Glomerular visceral epithelial cell (primary cell): ENCODE results near the gene OR1B1.
"Not testable (repeated sequence)": the region's sequence is repeated elsewhere in the genome, so short reads cannot be mapped to it uniquely, and the experiment has no call there.

Experiments used
- DNase-seq: peaks from one replicate; pipeline ENCODE4 v3.0.0-alpha.2; 2016; ENCODE audit errors: extremely low spot score

Gene OR1B1

DNA sequence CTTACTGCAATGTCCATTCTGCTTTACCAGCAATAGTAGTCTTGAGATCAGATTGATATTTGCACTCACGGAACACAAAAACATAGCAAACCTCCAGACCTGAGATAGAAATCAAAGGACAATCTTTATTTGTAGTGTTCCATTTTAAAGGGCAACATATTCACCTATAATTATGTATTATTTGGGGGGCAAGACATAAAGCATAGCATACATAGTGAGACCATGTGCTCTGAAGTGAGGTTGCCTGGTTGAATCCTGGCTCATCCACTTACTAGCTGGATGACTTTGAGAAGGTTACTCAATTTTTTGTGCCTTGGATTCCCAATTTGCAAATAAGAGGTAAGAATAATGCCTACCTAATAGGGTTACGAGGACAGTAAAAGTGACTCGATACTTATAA, at the start of gene OR1B1:
TSS of gene OR1B1 (minus strand) at position 101 of the 400 bp plus-strand sequence.
- no peak for DNase-seq

DNA sequence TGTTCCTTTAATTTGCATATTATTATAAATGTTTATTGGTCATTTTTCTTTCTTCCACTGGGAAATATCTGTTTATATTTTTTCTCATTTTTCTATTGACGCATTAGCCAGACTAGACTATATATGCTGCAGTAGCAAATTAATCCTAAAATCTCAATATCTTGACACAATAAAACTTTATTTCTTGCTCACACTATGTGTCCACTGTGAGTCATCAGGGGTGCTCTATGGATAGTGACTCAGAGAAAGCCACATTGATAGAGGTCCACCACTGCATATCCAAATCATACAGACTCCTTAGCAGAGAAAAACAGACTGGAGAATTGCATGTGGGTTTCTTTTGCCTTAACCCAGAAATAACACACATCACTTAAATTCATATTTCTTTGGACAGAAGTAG, 38.3 kb upstream of the OR1B1 start:
- DNase-seq = no peak

DNA sequence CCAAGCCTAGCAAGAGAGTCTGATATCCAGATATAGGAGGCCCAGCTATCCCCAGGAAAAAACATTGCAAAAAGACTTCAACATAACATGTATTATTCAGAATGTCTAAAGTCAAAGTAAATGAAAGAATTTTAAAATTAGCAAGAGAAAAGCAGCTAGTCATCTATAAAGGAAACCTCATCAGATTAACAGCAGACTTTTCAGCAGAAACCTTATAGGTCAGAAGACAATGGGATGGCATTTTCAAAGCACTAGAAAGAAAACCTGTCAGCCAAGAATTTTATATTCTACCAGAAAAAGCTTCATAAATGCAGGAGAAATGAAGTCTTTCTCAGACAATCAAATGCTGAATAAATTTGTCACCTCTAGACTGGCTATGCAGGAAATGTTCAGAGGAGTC, 27.4 kb upstream of the OR1B1 start:
- DNase-seq = no peak

DNA sequence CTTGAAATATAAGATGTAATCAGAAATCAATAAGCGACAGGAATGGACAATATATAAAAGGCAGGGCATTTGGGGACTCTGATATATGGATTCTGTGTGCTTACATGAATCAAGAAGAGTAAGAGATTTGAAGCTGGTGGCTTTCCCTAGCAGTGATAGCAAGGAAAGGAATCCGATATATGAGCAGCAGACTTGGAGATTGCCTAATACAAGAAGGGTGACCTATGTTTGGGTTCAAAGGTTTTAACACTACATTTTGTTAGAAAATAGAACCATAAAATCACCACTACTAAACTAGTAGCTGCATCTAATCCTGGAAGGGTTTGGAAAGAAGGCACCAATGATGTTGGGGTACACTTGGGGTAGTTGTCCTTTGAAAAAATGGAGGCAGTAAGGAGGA, 15.1 kb upstream of the OR1B1 start:
- no peak for DNase-seq

DNA sequence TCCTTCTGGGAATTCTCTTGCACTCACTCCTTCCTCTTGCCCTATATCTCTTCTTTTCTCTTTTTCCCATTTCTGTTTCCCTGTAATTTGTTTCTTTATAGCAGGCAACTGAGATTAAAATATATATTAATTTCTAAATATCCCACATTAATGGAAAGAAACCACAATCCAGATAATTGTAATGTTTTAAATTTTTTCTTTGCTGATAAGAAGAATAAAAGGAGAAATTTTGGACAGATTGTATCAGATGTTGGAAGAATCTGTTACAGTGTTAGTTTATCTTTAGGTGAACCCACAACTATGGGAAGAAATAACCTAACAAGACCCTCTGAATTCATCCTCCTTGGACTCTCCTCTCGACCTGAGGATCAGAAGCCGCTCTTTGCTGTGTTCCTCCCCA, 4.0 kb upstream of the OR1B1 start, which contains the start of gene OR1L1:
TSS of gene OR1L1 (plus strand) at position 301 of the 400 bp plus-strand sequence. CDS start at position 301, 0 bp downstream.
- no peak for DNase-seq

DNA sequence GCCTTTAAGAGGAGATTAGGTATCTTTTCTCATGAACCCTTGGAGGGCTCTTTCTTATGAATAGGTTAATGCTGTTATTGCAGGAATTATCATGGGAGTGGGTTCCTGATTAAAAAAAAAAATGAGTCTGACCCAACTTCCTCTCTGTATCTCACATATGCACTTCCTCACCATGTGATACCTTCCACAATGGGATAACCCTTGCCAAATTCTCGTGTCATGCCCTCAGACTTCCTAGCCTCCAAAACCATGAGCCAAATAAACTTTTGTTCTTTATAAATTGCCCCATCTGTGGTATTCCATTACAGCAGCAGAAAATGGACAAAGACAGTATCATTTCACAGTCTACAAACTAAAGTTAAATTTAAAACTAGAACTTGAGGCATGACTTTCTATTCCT, 1.0 kb downstream of the OR1B1 start:
- DNase-seq = no peak

DNA sequence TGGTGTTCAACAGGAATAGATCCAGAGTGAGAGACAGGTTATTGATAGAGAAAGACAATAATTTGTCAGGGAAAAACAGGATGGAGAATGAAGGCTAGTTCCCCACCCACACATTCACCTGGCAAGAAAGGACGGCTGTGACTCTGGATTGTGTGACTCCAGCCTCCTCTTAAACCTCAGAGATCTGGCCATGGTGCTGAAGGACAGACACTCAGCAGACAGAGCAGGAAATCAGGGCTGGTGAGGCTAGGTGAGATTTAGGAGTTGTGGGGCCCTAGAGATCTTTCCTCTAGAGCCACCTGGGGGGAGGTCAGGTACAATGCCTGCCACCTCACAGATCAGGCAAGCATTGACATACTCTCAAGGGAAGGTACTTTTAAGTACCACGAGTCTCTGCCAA, 15.2 kb downstream of the OR1B1 start:
- DNase-seq = no peak

DNA sequence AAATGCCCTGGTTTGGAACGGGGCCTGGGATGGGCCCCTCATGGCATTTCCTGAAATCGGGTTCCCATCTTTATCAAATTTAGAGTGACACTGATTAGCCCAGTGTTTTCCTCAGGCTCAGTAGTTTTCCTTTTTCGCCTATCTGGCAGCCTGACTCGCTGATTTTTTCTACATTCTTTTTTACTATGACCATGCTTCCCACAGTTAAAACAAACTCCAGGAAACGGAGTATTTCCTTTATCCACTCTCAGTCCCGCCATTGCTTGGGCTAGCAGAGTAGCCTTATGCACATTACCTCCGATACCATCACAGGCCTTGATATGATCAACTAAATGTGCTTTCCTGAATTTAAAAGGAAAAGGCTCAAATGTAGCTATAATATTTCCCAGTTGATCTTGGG, 37.4 kb downstream of the OR1B1 start:
- DNase-seq = no peak

DNA sequence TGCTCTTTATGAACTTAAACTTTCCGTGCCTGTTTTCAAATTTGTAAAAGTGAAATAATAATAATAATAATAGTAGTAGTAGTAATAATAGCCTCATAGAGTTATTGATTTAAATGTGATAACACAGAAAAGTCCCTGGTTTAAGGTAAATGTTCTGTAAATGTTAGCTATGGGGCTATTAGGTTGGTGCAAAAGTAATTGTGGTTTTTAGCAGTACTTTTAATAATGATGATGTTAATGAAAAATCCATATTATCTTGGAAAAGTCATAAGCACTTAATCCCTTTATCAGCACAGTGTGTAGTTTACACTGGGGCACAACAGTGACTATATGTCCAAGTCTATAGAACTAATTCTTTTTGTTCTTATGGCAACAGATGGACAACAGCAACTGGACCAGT, 43.1 kb downstream of the OR1B1 start, which contains the start of gene OR1Q1:
TSS of gene OR1Q1 (plus strand) at position 377 of the 400 bp plus-strand sequence. CDS start at position 377, 0 bp downstream.
- no peak for DNase-seq

DNA sequence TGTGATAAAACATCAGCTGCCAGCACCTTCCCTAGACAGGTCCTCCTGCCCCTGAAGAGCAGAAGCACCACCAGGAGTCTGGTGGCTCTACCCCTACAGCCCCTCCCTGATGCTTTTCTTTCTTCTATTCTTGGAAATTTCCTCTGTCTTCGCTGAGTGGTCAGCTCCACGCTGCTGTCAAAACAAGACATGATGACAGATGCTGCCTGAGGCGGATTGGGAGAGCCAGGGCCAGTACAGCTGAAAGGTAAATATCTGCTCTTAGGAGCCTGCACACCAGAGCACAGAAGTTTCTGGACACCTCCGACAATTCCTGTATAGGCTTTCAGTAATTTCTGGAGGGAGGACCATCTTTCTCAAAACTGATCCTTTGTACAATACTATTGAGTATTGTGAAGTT, 47.6 kb downstream of the OR1B1 start:
- DNase-seq = no peak

DNA sequence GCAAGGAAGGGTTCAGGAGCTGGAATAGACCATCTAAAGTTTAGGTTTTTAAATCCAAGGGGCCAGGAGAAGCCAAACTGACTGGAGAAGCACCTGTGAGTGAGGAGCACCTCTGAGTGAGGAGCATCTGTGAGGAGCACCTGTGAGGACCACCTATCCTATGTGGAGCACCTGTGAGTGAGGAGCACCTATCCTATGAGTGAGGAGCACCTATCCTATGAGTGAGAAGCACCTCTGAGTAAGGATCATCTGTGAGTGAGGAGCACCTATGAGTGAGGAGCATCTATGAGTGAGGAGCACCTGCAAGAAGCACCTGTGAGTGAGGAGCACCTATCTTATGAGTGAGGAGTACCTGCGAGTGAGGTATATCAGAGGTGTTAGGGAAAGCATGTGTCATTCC, 50.8 kb downstream of the OR1B1 start:
- DNase-seq = no peak

DNA sequence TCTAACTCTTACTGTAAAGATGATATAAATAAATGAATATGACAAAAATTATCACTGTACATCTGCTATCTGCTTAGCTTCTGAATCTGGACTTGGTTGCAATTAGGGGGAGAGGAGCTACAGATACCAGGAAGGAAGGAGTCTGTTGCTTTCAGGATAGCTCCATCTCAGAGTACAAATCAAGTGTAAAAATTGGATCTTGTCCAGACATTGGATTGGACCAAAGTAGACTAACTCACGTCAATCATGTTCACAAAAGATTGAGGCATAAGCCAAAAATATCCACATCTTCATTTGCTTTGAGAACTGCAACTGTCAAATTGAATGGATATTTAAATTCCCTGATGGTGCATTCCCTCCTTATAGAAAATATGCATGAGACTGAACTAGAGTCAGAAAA, 51.7 kb downstream of the OR1B1 start:
- no peak for DNase-seq

DNA sequence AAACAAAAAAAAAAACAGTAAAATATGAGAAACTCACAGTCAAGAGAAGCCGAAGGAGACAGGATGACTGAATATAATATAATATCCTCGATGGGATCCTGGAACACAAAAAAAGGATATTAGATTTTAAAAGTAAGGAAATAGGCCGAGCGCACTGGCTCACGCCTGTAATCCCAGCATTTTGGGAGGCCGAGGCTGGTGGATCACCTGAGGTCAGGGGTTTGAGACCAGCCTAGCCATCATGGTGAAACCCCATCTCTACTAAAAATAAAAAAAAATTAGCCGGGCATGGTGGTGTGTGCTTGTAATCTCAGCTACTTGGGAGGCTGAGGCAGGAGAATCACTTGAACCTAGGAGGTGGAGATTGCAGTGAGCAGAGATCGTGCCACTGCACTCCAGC, 74.1 kb downstream of the OR1B1 start, which contains the start of gene OR1L8:
TSS of gene OR1L8 (minus strand) at position 101 of the 400 bp plus-strand sequence. CDS start 14,907 bp downstream, outside the sequence.
- not testable (repeated sequence) for DNase-seq

DNA sequence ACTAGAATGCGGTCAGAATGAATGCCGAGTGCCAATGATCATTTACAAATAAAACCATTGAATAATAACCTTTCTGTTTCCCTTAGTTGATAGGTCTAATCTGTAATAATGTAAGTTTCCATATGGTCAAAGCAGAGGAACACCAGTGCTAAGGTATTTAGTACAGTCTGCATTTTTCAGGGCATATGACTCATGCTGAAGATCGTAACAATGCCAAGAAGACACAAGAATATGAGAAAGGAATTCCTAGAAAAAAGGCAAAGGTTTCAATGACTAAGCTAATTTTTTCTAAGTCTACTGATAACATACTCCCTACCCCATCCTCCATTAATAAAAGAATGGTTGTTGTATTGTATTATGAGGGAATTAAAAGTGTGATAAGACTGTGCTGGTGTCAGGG, 77.1 kb downstream of the OR1B1 start:
- peak; percentile 53 for DNase-seq

DNA sequence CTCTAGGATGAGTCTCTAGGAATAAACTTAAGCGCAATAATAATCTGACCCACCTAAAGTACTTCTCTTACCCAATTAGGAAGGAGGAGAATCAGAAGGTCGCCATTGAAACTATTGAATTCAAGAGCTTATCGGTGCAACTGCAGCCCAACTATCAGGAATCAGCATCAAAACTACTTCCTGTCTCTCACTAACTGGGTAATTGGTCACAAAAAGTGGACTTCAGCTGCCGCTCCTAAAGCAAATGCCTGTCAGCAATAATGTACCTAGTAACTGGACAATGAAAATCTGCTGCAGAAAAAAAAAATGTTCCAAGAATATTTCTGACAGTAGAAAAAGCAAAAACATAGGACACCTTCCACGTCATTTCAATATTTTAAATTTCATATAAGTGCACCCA, 77.6 kb downstream of the OR1B1 start:
- DNase-seq = no peak
